Central memory CD8-positive, alpha-beta T cell (primary cell): ENCODE measurements around the gene VN1R4.
"Not testable (repeated sequence)": the region's sequence is repeated elsewhere in the genome, so short reads cannot be mapped to it uniquely, and the experiment has no call there.

Experiments used
- ATAC-seq: fragments of 150-1000 bp; cut with Tn5 transposase; replicated peaks from 2 replicates; pipeline ENCODE4 v1.10.0; 2022; ENCODE audit warnings: mild to moderate bottlenecking, moderate FRiP score, moderate number of reproducible peaks; ENCODE audit not compliant: poor library complexity, severe bottlenecking; ENCODE audit errors: extremely low read depth
- DNase-seq, 2 donors: peaks; one replicate each; pipeline ENCODE4 v3.0.0; 2021; ENCODE audit warnings: low spot score in 2 of 2
- H3K27ac Mint-ChIP-seq: one replicate; pipeline ENCODE4 v1.8.0; 2022; ENCODE audit warnings: low read depth, mild to moderate bottlenecking, moderate library complexity, mixed read lengths
- H3K27me3 Mint-ChIP-seq: one replicate; pipeline ENCODE4 v1.8.0; 2022; ENCODE audit warnings: mixed read lengths
- H3K36me3 Mint-ChIP-seq: one replicate; pipeline ENCODE4 v1.8.0; 2022; ENCODE audit warnings: mild to moderate bottlenecking, moderate library complexity, mixed read lengths; ENCODE audit not compliant: insufficient read depth
- H3K4me1 Mint-ChIP-seq: one replicate; pipeline ENCODE4 v1.8.0; 2022; ENCODE audit warnings: mixed read lengths
- H3K4me3 Mint-ChIP-seq: one replicate; pipeline ENCODE4 v1.8.0; 2022; ENCODE audit warnings: mild to moderate bottlenecking, moderate library complexity, mixed read lengths
- H3K9me3 Mint-ChIP-seq: one replicate; pipeline ENCODE4 v1.8.0; 2022; ENCODE audit warnings: mixed read lengths

Gene VN1R4, protein sequence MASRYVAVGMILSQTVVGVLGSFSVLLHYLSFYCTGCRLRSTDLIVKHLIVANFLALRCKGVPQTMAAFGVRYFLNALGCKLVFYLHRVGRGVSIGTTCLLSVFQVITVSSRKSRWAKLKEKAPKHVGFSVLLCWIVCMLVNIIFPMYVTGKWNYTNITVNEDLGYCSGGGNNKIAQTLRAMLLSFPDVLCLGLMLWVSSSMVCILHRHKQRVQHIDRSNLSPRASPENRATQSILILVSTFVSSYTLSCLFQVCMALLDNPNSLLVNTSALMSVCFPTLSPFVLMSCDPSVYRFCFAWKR

DNA sequence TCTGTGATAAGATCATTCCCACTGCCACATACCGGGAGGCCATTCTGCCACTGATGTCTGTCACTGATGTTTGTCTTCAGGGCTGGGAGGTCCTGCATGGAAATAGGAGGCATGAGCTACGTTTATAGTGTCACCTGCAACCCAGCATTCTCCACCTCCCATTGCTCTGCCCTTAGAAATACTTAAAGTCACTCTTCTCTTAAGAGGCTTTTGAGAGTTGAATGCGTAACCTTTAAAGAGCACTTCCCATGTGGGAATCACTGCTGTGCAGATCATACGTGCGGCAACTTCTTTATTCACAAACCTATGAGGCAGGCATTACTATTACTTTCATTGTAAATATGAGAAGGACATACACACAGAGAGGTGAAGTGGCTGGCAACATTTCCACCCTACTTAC, at the start of gene VN1R4:
Gene VN1R4 (minus strand): TSS at position 101 of the 400 bp plus-strand sequence. CDS start 58 bp downstream, at position 43.
- H3K4me3 Mint-ChIP-seq, ATAC-seq, H3K36me3 Mint-ChIP-seq, H3K4me1 Mint-ChIP-seq, DNase-seq, H3K27ac Mint-ChIP-seq: not testable (repeated sequence)
- Mint-ChIP-seq H3K9me3 (peaks cover 20% of the 10 kb centered on the region), H3K27me3 (peaks cover 37% of the 10 kb centered on the region)

DNA sequence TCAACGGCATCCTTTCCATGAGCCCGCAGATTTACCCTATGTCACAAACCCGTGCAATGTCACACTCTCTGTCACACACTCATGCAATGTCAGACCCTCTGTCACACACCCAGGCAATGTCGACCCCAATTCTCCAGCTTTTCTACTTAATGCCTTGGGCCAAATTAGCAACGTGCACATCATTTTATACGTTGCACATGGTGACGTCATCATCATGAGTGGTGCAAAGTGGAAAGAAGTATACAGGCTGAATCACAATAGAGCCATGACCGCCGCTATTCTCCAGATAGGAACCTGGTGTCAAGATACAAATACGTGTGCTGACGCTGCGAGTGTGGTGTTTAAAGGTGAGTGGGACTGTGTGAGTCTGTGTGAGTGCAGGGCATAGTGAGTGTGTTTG, 44.4 kb upstream of the VN1R4 start:
- H3K4me3 Mint-ChIP-seq, result no peak overlapping the region
- no peaks in the 10 kb centered on the region for H3K9me3 Mint-ChIP-seq
- H3K27ac Mint-ChIP-seq, result no peak overlapping the region
- DNase-seq, result no peak
- H3K27me3 Mint-ChIP-seq, result peaks cover 77% of the 10 kb centered on the region
- no peaks in the 10 kb centered on the region for H3K36me3 Mint-ChIP-seq
- no peaks in the 10 kb centered on the region for H3K4me1 Mint-ChIP-seq
- no peak for ATAC-seq

DNA sequence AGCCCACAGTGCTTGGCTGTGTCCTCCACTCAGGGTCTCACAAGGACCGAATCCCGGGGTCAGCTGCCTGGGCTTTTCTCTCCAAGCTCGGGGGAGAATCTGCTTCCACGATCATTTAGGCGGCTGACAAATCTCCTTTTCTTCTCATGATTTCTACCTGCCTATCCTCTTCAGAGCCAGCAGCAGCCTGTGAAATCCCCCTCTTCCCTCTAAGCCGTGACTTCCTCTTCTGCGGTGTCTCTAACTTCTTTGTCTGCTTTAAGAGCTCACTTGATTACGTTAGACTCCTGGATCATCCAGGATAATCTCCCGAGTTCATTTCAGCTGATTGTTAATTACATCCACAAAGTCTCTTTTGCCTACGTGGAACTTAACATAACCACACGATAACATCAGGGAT, 43.5 kb upstream of the VN1R4 start:
- Mint-ChIP-seq H3K9me3 (peaks cover 4% of the 10 kb centered on the region), H3K27ac (no peak overlapping the region), H3K36me3 (no peaks in the 10 kb centered on the region), H3K4me3 (no peak overlapping the region), H3K27me3 (peaks cover 77% of the 10 kb centered on the region), H3K4me1 (no peaks in the 10 kb centered on the region)
- no peak for ATAC-seq
- DNase-seq, result no peak

DNA sequence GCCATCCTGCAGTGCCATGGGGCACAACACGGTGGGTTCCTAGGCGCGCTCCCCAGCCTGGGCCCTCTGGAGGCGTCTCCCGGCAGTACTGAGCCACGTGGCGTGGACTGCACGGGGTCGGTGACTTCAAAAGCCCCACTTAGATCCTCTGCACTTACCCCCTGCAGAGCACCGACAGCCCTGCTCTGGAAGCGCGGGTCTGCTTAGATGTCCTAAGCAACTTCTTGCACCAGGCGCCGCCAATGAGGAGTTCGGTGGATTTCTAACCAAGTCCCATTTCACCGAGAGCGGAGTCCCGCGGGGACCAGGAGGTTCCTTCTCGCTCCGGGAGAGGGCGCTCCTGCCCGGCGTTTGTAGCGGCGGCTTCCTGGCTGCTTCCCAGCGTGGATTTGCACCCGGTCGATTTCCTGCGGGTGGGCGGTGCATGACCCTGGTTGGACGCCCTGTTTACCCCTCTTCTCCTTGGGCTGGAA, 40.9 kb upstream of the VN1R4 start:
- H3K27me3 Mint-ChIP-seq, result peaks cover 86% of the 10 kb centered on the region

DNA sequence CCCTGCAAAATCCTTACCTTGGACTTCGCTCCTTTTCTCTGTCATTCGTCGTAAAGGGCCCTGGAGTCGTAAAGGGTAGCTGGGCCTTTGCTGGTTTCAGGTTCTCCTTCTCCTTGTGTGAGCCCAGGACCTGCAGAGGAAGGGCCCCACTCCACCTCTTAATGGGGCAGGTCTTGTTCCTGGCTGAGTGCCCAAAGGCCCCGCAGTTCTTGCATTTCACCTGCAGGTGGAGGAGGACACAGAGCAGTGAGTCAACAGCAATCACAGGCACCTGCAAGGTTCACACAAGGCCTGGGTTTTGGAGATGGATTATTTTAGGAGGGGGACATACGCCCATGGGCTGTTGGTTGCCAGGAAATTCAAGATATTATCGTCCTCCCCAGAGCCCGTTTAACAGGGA, 33.8 kb upstream of the VN1R4 start:
- H3K4me3 Mint-ChIP-seq, H3K36me3 Mint-ChIP-seq, DNase-seq, ATAC-seq, H3K9me3 Mint-ChIP-seq, H3K4me1 Mint-ChIP-seq, H3K27ac Mint-ChIP-seq: not testable (repeated sequence)
- peaks cover 44% of the 10 kb centered on the region for H3K27me3 Mint-ChIP-seq

More for the DNA sequence above, 40.9 kb upstream of the VN1R4 start:
- H3K4me1 Mint-ChIP-seq, result no peaks in the 10 kb centered on the region
- H3K9me3 Mint-ChIP-seq, result peaks cover 4% of the 10 kb centered on the region
- DNase-seq, result no peak
- ATAC-seq, result no peak
- no peak overlapping the region for H3K4me3 Mint-ChIP-seq
- no peaks in the 10 kb centered on the region for H3K36me3 Mint-ChIP-seq
- no peak overlapping the region for H3K27ac Mint-ChIP-seq

DNA sequence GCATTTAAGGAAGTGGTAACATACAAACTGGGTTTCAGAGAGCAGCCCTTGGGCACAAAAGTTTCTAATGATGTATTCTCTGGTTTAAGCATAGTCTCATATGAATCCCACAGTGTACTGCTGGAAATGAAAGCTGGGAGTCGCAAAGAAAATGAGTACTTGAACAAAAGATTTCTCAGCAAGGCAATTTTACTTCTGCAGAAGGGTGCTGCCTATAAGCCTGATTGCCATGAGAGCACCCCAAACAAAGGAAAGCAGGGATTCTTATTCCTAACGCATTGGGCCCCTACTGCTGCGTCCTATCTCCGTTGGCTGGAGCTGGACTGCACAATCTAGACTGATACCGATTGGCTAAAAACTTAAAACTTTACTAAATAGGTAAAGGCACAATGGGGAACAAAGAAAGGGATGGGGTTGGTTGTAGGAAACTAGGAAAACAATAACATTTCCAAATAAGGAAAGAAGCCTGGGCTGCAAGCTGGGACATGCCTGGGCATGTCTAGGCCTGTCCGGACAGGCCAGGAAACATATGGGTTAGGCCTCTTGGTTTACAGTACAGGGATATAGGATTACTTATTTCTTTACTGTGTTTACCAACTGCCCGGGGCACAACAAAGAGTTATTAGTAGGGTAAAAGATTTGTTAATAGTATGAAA, 27.4 kb upstream of the VN1R4 start:
- Mint-ChIP-seq H3K27ac (no peak overlapping the region), H3K36me3 (no peaks in the 10 kb centered on the region), H3K4me3 (no peak overlapping the region), H3K4me1 (no peaks in the 10 kb centered on the region), H3K9me3 (peaks cover 30% of the 10 kb centered on the region), H3K27me3 (no peaks in the 10 kb centered on the region)
- ATAC-seq (no peak), DNase-seq (no peak)

DNA sequence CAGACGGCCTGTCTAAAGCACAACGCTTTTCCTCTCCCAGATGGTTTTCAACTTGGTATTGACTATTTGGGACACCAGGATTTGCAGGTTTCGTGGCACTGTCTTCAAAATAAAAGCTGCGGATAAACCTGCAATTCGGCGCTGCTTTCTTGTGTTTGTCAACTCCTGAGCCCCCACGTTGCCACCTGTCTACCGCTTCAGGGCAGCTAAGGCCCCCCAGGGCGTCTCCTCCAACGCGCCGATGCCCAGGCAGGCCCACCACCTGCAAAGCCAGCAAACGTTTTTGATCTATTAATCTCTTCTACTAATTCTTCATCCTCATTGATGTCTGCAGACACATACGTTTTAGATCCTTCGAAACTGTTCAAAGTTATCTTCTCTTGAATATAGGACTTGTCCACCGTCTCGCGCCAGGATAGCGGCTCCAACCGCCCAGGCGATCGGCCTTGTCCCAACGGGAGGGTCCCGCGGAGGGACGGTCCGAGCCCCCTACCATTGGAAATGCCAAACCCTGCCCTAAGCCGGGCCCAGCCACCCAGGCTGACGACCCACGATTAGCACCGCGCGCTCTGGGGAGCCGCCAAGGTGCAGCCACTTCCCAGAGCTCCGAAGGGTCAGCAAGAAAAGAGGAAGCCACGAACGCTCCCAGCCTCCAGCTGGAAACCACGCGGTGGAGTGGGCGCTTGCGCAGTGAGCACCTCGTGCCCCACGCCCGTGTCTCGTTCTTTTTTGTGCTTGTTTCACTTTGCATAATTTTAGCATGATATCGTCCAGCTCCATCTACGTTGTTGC, 23.4 kb upstream of the VN1R4 start:
- ATAC-seq, result no peak
- Mint-ChIP-seq H3K27ac (no peak overlapping the region), H3K9me3 (peaks cover 28% of the 10 kb centered on the region), H3K4me3 (no peak overlapping the region), H3K36me3 (no peaks in the 10 kb centered on the region), H3K4me1 (no peaks in the 10 kb centered on the region), H3K27me3 (no peaks in the 10 kb centered on the region)
- DNase-seq, result no peak

DNA sequence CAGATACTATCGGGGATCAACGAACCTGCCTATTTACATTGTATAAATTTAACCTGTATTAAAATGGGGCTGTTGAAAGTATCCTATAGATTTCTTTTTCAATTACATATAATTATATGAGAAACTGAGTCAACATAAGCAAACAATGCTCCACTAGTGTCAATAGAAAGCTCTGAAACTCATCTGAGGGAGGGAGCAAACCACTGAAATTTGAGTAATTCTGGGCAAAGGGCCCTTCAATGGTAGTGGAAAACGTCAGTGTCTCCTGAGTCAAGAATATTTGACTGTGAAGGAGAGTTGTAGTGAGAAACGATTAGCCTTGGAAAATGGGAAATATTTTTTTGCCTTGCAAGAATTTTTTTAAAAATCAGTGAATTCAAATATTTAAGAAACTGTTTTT, 17.6 kb upstream of the VN1R4 start:
- Mint-ChIP-seq H3K4me1 (no peaks in the 10 kb centered on the region), H3K36me3 (no peaks in the 10 kb centered on the region), H3K27ac (no peak overlapping the region), H3K4me3 (no peak overlapping the region), H3K27me3 (peaks cover 10% of the 10 kb centered on the region), H3K9me3 (peaks cover 6% of the 10 kb centered on the region)
- DNase-seq (no peak), ATAC-seq (no peak)

DNA sequence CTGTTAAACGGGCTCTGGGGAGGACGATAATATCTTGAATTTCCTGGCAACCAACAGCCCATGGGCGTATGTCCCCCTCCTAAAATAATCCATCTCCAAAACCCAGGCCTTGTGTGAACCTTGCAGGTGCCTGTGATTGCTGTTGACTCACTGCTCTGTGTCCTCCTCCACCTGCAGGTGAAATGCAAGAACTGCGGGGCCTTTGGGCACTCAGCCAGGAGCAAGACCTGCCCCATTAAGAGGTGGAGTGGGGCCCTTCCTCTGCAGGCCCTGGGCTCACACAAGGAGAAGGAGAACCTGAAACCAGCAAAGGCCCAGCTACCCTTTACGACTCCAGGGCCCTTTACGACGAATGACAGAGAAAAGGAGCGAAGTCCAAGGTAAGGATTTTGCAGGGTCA, 14.4 kb upstream of the VN1R4 start:
- not testable (repeated sequence) for ATAC-seq, H3K36me3 Mint-ChIP-seq, DNase-seq, H3K4me1 Mint-ChIP-seq, H3K4me3 Mint-ChIP-seq, H3K27ac Mint-ChIP-seq
- peaks cover 26% of the 10 kb centered on the region for H3K27me3 Mint-ChIP-seq
- peaks cover 11% of the 10 kb centered on the region for H3K9me3 Mint-ChIP-seq

DNA sequence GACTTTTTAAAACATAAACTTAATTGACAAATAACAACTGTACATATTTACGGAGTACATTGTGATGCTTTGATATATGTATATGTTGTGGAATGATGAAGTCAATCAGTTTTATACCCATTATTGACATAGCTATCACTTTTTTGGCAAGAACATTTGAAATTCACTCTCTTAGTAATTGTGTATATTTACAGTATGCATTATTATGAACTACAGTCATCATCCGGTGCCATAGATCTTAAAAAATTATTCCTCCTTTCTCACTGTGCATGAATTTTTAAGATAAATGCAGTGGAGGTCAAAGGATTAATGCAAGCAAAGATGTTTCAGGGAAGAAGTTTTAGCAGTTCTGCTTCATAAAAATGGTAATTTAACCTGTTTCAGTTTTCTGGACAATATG, 8.0 kb upstream of the VN1R4 start:
- no peaks in the 10 kb centered on the region for H3K36me3 Mint-ChIP-seq
- H3K4me1 Mint-ChIP-seq, result no peaks in the 10 kb centered on the region
- no peak overlapping the region for H3K27ac Mint-ChIP-seq
- peaks cover 21% of the 10 kb centered on the region for H3K27me3 Mint-ChIP-seq
- peaks cover 20% of the 10 kb centered on the region for H3K9me3 Mint-ChIP-seq
- ATAC-seq, result no peak
- DNase-seq, result no peak
- H3K4me3 Mint-ChIP-seq, result no peak overlapping the region

DNA sequence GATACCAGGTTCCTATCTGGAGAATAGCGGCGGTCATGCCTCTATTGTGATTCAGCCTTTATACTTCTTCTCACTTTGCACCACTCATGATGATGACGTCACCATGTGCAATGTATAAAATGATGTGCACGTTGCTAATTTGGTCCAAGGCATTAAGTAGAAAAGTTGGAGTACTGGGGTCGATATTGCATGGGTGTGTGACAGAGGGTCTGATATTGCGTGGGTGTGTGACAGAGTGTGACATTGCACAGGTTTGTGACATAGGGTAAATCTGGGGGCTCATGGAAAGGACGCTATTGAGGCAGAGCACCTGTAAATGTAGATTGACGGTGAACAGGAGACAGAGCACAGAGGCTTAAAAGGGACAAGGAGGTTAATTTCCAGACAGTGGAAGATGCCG, 4.5 kb upstream of the VN1R4 start:
- ATAC-seq (no peak), DNase-seq (no peak)
- Mint-ChIP-seq H3K36me3 (no peaks in the 10 kb centered on the region), H3K4me1 (no peaks in the 10 kb centered on the region), H3K27ac (no peak overlapping the region), H3K9me3 (peaks cover 11% of the 10 kb centered on the region), H3K4me3 (no peak overlapping the region), H3K27me3 (peaks cover 5% of the 10 kb centered on the region)

DNA sequence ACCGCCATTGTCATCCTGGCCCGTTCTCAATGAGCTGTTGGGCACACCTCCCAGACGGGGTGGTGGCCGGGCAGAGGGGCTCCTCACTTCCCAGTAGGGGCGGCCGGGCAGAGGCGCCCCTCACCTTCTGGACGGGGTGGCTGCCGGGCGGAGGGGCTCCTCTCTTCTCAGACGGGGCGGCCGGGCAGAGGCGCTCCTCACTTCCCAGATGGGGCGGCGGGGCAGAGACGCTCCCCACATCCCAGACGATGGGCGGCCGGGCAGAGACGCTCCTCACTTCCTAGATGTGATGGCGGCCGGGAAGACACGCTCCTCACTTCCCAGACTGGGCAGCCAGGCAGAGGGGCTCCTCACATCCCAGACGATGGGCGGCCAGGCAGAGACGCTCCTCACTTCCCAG, 2.3 kb upstream of the VN1R4 start:
- H3K4me1 Mint-ChIP-seq, H3K4me3 Mint-ChIP-seq, DNase-seq, ATAC-seq, H3K36me3 Mint-ChIP-seq, H3K27ac Mint-ChIP-seq: not testable (repeated sequence)
- peaks cover 20% of the 10 kb centered on the region for H3K27me3 Mint-ChIP-seq
- peaks cover 14% of the 10 kb centered on the region for H3K9me3 Mint-ChIP-seq
